Measurements from ENCODE around the gene RPP21. TPM values are rescaled to one million over a fixed set of nuclear protein-coding genes. Genes with fewer than 3 reads are reported as not detected.

Gene RPP21
- total and polyA plus RNA-seq, 2 donors (not counting 1 experiment from before 2014, with no cell fraction given): 48.1 to 114 TPM

DNA sequence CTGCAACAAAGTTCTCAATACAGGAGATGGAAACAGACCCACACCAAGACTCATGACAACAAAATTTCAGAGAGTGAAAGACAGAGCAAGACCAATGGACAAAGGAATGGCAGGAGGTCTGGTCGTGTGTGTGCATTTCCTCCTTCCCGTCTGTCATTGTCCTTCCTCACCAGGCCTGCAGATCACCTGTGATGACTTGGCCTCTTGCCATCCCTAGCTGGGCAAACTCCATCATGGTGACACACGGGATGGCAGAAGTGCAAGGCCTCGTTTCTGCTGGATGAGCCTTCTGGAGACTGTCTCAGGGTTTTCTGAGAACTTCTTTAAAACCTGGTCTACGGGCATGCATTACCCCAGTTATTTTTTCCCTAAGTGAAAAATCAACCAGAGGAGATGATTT lies 49.2 kb downstream of the RPP21 start:
- TF ChIP-seq, protein P1, sequence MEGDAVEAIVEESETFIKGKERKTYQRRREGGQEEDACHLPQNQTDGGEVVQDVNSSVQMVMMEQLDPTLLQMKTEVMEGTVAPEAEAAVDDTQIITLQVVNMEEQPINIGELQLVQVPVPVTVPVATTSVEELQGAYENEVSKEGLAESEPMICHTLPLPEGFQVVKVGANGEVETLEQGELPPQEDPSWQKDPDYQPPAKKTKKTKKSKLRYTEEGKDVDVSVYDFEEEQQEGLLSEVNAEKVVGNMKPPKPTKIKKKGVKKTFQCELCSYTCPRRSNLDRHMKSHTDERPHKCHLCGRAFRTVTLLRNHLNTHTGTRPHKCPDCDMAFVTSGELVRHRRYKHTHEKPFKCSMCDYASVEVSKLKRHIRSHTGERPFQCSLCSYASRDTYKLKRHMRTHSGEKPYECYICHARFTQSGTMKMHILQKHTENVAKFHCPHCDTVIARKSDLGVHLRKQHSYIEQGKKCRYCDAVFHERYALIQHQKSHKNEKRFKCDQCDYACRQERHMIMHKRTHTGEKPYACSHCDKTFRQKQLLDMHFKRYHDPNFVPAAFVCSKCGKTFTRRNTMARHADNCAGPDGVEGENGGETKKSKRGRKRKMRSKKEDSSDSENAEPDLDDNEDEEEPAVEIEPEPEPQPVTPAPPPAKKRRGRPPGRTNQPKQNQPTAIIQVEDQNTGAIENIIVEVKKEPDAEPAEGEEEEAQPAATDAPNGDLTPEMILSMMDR (IDR thresholded peaks at IDR 0.05): no peak
- no peak for TF ChIP-seq EZH2 (IDR thresholded peaks at IDR 0.05; ENCODE audit: borderline replicate concordance, insufficient read depth, low read depth, low read length, poor library complexity, severe bottlenecking)
- 32% methylated on average over 2 of the region's 5 CpGs for WGBS (ENCODE audit: insufficient coverage)
- Mint-ChIP-seq H3K4me1 (peaks cover 6% of the 10 kb centered on the region), H3K27me3 (peaks cover 75% of the 10 kb centered on the region), H3K4me3 (no peak overlapping the region), H3K27ac (no peak overlapping the region), H3K9me3 (ENCODE audit: insufficient read depth) (no peaks in the 10 kb centered on the region)
- H3K36me3 ChIP-seq (replicated peaks in 1 of 2; ENCODE audit: control extremely low read depth in 1 of 2, control insufficient read depth in 1 of 2, extremely low read depth in 1 of 2, insufficient read depth in 2 of 2, low read length in 1 of 2): no peaks in the 10 kb centered on the region
- DNase-seq (no peak), ATAC-seq (ENCODE audit: low read depth) (no peak)
- peaks cover 0 to 35% (median 23%) of the 10 kb centered on the region in 4 experiments for H3K27me3 ChIP-seq (replicated peaks in 1 of 4; ENCODE audit: control extremely low read depth in 1 of 4, control insufficient read depth in 3 of 4, insufficient read depth in 4 of 4, low read length in 3 of 4)
- H3K4me1 ChIP-seq (ENCODE audit: control insufficient read depth in 2 of 2, insufficient read depth in 2 of 2, low read length in 2 of 2): peaks cover 10 to 13% of the 10 kb centered on the region in 2 donors
- H3K27ac ChIP-seq (ENCODE audit: low read length in 2 of 2): no peak overlapping the region
- no peaks in the 10 kb centered on the region for H4K20me1 ChIP-seq (ENCODE audit: control insufficient read depth, insufficient read depth, low read length, poor library complexity, severe bottlenecking)
- intact Hi-C loops (cut with micrococcal nuclease): no loop called here
- ChIA-PET POLR2A (no interaction called here), CTCF (interaction anchor here (1.5 kb wide), 1 partner anchor 15 kb away, joined by 3 read pairs; no protein-coding TSS in a partner anchor)
- H3K9me3 ChIP-seq (ENCODE audit: control extremely low read depth in 1 of 3, control insufficient read depth in 2 of 3, insufficient read depth in 1 of 3, low read length in 2 of 3): no peaks in the 10 kb centered on the region
- no peak overlapping the region for H2AFZ ChIP-seq (ENCODE audit: insufficient read depth, low read depth, low read length, poor library complexity, severe bottlenecking)
- no peaks in the 10 kb centered on the region for H3K79me2 ChIP-seq (ENCODE audit: control insufficient read depth, insufficient read depth, low read length)
- no peak overlapping the region for H3K4me2 ChIP-seq (replicated peaks; ENCODE audit: low read depth, low read length, poor library complexity, severe bottlenecking)
- no peak overlapping the region for H3K4me3 ChIP-seq (ENCODE audit: control extremely low read depth in 1 of 5, extremely low read depth in 1 of 5, insufficient read depth in 1 of 5, low read depth in 2 of 5, low read length in 4 of 5)
- no peak overlapping the region for H3K9ac ChIP-seq (ENCODE audit: low read length)

Small RNA genes lying within 50 kb of the gene (small RNA-seq; reads per million reads assigned to genes)
- not detected for gene HLA-N (ENCODE audit: insufficient read length, low read depth, low replicate concordance)

Other genes with a start within 250 kb of the RPP21 start
- not detected in 2 replicates for gene TRIM31, start 232.1 kb upstream of the RPP21 start, total RNA-seq
- gene TRIM31, start 232.1 kb upstream of the RPP21 start, polyA plus RNA-seq: not detected in 2 replicates
- not detected in 2 replicates for gene TRIM40, start 209.0 kb upstream of the RPP21 start, total RNA-seq
- gene TRIM40, start 209.0 kb upstream of the RPP21 start, polyA plus RNA-seq: not detected in 2 replicates
- gene TRIM10, start 183.9 kb upstream of the RPP21 start, total RNA-seq: not detected in 2 replicates
- gene TRIM10, start 183.9 kb upstream of the RPP21 start, polyA plus RNA-seq: not detected in 2 replicates
- gene TRIM15, start 181.6 kb upstream of the RPP21 start, total RNA-seq: not detected in 2 replicates
- gene TRIM15, start 181.6 kb upstream of the RPP21 start, polyA plus RNA-seq: not detected in 2 replicates
- 65.3 and 73.2 TPM in 2 replicates for gene TRIM26, start 131.8 kb upstream of the RPP21 start, total RNA-seq
- gene TRIM26, start 131.8 kb upstream of the RPP21 start, polyA plus RNA-seq: 49.5 and 60.3 TPM in 2 replicates
- 28.2 and 31.4 TPM in 2 replicates for gene TRIM39, start 18.2 kb upstream of the RPP21 start, total RNA-seq
- gene TRIM39, start 18.2 kb upstream of the RPP21 start, polyA plus RNA-seq: 18.1 and 43.6 TPM in 2 replicates
- gene HLA-E, start 144.4 kb downstream of the RPP21 start, total RNA-seq: 1,023 and 1,043 TPM in 2 replicates
- gene HLA-E, start 144.4 kb downstream of the RPP21 start, polyA plus RNA-seq: 1,146 and 1,174 TPM in 2 replicates
- gene GNL1, start 211.3 kb downstream of the RPP21 start, total RNA-seq: 107 and 109 TPM in 2 replicates
- 36.0 and 38.7 TPM in 2 replicates for gene GNL1, start 211.3 kb downstream of the RPP21 start, polyA plus RNA-seq
- 30.3 and 33.7 TPM in 2 replicates for gene PRR3, start 212.1 kb downstream of the RPP21 start, total RNA-seq
- gene PRR3, start 212.1 kb downstream of the RPP21 start, polyA plus RNA-seq: 10.7 and 15.0 TPM in 2 replicates
- 60.9 and 63.7 TPM in 2 replicates for gene ABCF1, start 226.3 kb downstream of the RPP21 start, total RNA-seq
- gene ABCF1, start 226.3 kb downstream of the RPP21 start, polyA plus RNA-seq: 22.8 and 51.0 TPM in 2 replicates